GDM1 (cell line): ENCODE data around the gene DGLUCY.
"Not testable (repeated sequence)": the region's sequence is repeated elsewhere in the genome, so short reads cannot be mapped to it uniquely, and the experiment has no call there.

Source experiments
- DNase-seq: peaks from one replicate; lab custom pipeline; 2025; lab: John Stamatoyannopoulos, UW

Gene DGLUCY

DNA sequence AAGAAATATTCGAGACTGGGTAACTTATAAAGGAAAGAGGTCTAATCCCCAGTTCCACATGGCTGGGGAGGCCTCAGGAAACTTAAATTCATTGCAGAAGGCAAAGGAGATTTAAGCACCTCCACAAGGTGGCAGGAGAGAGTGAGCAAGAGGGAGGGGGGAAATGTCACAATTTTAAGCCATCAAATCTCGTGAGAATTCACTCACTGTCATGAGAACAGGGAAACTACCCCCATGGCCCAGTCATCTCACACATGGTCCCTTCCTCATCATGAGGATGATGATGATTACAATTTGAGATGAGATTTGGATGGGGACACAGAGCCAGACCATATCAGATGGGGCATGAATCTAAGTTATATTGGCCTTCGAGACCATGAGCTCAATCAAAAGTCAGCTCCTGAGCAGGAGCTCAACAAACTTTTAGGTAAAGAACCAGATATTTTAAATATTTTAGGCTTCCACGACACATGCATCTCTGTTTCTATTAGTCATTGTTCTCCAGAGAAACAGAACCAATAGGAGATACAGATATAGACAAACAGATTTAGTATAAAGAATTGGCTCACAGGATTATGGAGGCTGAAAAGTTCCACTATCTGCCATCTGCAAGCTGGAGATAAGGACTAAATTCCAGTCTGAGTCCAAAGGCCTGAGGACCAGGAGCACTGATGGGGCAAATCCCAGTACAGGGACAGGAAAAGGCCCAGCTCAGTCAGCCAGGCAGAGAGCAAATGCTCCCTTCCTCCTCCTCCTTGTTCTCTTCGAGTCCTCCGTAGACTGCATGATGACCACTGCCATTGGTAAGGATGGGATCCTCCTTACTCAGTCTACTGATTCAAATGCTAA lies 24.9 kb downstream of the DGLUCY start:
- no peak for DNase-seq

DNA sequence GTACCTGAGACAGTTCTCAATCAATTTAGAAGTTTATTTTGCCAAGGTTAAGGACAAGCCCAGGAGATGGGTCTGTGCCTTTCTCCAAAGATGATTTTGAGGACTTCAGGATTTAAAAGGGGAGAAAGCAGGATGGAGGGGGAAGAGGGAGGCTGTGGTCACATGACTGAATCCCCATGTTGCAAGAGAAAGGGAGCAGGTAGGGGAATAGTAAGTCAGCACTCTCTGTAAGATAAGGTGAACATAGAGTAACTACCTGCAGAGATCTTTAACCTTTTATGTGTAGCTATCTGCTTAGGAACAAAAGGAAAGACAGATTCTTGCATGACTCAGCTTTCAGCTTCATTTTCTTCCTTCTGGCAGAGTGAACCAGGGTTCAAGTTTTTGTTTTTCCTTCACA lies 25.9 kb downstream of the DGLUCY start:
- no peak for DNase-seq

DNA sequence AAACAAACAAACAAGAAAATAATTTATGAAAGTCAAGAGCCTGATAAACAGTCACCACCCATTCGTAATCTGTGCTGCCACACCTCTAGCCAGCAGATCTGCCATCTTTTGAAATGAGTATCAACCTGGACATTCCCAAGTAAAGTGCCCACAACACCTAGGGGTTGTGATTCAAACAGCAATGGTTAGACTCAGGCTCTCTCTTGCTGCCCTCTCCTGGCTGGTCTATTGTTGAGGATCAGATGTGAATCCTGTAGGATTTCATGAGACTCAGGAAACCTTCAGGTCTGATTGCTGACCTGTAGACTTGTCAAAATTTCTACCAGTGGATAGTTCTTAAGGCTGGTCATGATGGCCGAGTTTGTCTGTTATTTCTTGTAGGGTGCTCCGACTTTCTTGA lies 26.8 kb downstream of the DGLUCY start:
- no peak for DNase-seq

DNA sequence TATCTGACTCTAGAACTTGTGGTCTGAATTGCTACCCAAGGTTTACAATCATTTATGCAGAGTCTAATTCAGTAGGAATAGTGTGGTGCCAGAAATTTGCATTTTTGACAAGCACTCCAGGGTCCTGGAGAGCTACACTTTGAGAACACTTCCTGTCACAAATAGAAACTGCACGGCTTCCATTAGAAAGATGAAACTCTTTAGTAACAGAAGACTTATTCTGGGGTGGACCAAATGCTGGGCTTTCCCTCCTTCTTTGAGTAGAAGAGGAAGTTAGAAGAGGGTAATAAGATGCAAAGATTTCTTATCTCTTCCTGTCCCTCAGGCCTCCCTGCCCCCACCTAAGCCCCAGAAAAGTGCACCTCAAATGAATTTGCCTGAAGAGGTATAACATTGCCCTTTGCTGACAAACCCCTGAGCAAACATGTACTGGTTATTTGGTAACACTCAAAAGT lies 28.4 kb downstream of the DGLUCY start:
- no peak for DNase-seq

DNA sequence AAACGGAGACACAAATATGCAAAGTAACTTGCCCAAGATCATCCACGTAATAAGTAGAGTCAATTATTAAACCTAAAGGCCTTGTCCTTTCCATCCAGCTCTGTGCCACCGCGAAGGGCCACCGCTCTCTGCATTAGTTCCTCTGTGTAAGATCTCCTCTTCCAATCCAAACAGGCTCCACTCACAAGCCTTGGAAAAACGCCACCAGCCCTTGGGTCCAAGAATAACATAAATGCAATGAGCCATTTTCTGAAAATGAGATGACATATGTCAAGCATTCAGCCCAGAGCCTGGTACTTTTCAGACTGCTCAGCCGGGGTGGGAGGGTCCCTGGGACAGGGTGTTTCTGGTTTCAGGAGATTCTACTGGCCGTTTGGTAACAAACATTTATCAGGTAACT lies 30.0 kb downstream of the DGLUCY start:
- no peak for DNase-seq

DNA sequence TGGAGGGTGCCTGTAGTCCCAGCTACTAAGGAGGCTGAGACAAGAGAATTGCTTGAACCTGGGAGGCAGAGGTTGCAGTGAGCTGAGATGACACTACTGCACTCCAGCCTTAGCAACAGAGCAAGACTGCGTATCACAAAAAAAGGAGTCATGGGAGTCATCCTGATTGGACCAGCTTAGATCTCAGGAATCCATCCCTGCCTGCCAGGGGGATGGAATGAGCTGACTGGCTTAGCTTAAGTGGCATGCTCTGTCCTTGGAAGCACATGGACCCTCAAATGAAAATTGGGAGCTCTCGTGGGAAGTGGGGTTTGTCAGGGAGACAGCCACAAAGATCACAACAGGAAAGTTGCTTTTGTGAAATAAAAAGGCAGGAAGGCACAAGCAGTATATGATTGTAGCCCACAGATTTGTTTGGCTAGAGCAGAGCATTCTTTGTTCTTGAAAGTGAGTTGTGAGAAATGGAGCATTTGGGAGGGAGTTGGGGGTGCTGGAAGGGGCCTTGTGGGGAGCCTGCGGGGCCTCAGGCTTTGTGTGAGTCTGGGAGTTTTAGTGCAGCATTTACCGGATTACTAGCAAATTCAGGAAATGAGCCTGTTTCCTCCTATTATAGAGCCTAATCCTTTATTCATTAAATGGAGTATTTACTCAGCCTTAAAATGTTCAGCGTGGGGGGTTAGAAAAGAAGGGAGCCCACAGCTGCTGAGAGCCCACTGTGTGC lies 30.7 kb downstream of the DGLUCY start:
- DNase-seq = no peak

DNA sequence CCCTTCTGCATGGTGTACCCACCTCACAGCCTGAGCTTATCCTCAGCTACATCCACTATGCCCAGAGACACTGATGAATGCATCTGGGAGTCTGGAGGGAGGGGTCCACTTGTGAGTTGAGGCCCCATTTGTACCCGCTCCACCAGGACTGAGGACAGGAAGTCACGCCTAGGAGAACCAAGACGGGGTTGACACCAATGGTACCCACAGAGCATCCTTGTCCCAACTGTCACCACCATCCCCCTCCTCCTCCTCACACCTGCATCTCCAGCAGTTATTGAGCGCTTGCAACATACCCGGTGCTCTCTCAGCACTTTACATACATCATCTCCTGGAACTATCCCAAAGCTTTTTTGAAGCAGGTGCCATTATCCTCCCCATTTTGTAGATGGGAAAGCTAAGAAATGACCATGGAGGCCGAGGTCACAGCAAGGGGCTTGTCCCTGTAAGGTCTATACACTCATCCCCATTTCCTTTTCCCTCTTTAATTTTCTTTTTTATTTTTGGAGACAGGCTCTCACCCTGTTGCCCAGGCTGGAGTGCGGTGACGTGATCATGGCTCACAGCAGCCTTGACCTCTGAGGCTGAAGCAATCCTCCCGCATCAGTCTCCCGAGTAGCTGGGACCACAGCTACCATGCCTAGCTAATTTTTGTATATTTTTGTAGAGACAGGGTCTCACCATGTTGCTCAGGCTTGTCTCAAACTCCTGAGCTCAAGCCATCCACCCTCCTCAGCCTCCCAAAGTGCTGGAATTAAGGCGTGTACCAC lies 31.7 kb downstream of the DGLUCY start:
- no peak for DNase-seq

DNA sequence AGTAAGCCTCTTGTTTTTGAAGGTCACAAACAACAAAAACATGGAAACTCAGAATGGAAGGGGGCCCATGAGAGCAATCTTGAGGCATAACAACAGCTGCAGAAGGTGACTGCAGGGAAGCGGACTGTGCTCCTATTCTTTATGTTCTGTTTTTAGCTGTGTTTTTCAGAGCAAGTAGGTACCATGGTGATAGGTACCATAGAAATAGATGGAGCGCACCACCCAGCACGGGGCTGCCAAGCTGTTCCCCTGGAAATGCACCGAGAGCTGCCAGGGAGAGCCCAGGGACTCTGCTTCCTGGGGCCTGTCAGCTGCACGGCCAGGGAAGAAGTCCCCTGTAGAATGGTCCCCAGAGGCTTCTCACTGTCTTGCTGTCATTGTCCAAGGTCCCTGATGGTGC lies 32.8 kb downstream of the DGLUCY start:
- DNase-seq = no peak

DNA sequence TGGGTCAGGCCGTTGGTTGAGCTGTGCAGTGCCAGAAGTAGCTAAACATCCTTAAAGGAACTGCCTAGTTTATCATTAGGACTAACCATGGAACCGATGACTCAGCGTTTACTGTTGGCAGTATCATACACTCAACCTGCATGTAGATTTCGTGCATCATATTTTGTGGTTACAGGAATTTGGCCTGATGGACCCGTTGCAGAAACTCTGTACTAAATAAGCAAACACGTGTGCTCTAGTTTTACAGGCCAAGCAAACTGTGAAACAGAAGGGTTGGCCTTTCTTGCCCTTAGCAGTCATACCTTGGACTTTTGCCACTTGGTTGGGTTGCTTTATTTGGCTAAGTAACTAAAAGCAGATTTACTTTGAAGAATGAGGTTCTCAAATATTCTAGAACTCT lies 35.6 kb downstream of the DGLUCY start:
- no peak for DNase-seq

DNA sequence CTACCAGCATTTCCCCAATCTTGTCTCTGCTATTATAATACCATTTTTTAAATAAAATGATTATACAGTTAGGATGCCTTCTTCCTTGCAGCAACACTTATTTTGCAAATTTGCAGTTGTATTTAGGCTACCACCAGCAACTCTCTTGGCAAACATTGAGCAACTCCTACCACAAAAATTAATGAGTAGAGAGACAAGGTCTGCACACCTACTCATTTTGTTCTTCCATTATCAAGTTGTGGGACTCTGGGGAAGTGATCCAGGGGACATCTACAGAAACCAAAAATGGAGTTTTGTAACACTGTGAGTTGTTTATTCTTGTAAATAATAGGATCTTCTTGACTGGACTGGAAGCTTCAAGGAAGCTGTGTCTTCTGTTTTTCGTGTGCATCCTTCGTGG lies 38.6 kb downstream of the DGLUCY start:
- DNase-seq = no peak

DNA sequence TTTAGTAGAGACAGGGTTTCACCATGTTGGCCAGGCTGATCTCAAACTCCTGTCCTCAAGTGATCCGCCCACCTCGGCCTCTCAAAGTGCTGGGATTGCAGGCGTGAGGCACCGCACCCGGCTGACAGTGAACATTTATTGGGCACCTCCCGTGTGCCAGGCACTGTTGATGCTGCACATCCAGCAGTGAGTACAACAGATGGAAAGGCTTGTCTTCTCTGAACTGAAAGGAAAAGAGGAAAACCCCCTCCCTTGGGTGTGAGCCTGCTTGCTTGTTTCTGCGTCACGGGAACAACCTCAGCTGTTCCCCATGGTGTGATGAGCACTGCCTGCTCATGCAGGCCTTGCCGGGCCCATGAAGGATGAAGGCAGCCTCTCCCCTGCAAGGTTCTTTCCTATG lies 39.5 kb downstream of the DGLUCY start:
- DNase-seq = no peak

DNA sequence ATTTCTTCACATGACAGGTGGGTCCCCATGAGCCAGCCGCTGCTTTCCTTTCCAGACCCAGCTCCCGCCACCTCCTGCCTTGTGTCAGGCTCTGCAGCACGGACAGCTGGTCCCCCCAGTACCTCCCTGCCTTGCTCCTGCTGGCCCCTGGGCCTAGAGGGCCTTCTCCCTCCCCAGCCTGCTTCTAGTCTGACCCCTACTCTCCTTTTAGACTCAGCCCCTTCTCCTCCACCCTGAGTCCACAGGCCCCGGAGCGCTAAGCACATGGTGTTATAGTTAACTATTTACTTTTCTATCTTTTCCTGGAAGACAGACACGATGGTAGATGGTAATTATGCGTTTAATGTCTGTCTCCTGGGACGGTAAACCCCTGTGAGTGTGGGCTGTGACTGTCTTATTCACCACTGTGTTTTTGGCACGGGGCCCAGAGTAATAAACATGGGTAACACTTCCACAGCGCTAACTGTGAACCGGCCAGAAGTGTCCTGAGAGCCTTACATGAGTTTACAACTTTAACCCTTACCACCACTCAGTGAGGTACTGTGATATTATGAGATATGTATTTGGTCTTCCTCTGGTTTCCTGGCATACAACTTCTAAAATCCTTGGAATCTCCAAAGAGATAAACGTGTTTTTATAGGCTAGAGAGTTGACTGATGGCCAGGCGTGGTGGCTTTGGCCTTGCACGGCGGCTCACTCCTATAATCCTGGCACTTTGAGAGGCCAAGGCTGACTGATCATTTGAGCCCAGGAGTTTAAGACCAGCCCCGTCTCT lies 41.2 kb downstream of the DGLUCY start:
- no peak for DNase-seq

DNA sequence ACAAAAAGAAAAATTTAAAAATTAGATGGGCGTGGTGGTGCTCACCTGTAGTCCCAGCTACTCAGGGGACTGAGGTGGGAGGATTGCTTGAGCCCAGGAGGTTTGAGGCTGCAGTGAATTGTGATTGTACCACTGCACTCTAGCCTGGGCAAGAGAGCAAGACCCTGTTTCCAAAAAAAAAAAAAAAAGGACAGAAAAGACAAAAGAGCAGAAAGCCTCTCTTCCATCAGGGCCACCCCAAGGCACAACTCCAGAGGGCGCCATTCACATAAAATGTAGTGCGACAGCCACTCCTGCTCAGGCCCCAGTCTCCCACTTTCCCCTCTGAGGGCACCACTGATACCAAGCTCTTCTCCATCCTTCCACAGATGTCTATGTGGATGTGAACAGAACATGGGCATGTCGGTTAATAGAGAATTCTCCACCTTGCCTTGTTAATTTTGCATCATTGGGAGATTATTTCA lies 41.8 kb downstream of the DGLUCY start:
- DNase-seq = no peak

DNA sequence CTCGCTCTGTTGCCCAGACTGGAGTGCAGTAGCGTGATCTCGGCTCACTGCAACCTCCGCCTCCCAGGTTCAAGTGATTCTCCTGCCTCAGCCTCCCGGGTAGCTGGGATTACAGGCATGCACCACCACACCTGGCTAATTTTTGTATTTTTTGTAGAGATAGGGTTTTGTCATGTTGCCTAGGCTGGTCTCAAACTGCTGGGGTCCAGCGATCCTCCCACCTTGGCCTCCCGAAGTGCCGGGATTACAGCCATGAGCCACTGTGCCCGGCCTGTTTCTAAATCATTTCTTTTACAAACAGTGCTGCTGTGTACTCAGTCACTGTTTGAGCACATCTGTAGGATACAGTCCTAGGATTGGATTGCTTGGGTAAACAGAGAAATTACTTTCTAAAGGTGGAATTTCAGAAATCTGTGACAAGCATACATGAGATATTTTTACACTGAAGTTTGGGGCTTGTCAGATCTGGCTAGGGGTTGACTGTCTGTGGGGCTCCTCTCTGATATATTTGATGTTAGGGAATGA lies 42.3 kb downstream of the DGLUCY start:
- not testable (repeated sequence) for DNase-seq

DNA sequence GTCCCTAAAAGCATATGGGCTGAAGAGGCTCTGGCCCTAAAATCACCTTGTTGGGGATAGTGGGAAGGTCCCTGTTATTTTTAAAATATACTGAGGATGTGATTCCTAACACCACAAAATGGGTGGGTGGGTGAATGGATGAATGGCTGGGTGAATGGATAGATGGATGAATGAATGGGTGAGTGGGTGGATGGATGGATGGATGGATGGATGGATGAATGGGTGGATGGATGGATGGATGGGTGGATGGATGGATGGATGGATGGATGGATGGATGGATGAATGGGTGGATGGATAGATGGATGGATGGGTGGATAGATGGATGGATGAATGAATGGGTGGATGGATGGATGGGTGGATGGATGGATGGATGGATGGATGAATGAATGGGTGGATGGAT lies 43.0 kb downstream of the DGLUCY start:
- DNase-seq = not testable (repeated sequence)

DNA sequence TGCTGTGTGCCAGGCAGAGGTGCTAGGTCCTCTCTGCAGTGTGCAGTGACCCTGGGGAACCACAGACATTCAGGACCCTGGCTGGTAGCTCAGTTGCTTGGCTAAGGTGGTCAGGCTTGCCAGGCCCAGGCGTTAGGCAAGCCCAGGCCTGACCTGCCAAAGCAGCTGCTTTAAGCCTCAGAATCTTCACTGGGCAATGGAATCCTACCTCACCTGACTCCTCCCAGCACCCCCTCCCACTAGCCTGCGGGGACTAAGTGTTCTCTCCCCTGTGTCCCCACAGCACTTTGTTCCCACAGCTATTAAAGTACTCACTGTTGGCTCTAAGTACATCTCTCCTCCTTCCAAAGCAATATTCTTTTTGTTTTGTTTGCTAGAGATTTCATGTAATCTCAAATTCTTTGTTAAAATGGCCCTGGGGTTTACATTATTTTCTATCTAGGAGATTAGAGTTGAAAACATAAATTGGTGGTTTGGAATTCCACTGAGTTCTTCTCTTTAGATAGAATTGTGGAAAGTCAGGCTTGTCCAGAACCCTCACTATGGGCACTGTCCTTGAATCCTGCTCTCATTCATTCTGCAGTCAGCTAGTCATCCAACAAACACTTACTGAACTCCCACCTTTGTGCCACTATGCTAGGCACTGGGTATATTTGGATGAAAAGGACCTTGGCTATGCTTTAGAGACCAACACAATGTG lies 44.4 kb downstream of the DGLUCY start:
- no peak for DNase-seq

DNA sequence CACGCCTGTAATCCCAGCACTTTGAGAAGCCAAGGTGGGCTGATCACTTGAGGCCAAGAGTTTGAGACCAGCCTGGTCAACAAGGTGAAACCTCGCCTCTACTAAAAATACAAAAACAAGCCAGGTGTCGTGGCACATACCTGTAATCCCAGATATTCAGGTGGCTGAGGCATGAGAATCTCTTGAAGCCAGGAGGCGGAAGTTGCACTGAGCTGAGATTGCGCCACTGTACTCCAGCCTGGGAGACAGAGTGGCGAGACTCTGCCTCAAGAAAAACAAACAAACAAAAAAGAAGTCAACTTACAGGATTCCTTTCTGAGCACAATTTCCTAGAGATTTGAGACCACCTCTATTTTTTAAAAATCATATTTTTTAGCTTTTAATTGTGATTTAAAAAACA lies 45.3 kb downstream of the DGLUCY start:
- no peak for DNase-seq

DNA sequence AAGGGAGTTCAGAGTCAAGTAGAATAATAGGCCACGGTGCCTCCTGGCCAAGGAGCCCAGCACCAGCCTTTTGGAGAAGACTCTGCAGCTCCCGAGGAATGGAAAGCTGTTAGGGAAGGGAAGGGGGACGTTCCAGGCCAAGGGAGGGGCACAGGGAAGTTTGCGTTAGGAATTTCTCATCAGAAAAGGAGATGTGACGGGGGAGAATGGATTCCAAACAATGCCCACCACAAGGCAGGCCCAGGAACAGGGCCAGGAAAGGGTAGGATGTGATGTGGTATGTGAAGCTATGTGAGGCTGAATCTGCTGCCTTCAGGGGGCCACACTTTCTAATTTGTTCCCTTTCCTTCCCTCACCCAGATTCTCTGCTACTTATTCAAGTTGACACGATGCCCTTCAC lies 46.0 kb downstream of the DGLUCY start:
- DNase-seq = no peak

DNA sequence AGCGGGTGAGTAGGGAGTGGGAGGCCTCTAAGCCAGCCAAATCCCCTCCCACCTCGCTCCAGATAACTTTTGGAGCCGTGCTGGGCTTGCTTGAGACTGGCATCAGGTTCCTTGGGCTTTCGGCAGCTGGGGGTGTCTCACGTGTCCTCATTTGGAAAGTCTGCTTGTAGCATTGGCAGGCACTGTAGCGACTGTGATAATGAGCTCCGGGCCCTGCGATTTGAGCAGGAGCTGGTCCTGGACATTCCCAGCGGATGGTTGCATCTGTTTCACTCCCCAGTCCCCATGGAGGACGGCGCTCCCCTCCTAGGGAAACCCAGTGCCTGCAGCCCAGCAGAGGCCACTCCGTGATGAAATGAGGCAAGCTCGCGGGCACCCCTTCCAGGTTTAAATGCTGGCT lies 49.4 kb downstream of the DGLUCY start:
- no peak for DNase-seq

DNA sequence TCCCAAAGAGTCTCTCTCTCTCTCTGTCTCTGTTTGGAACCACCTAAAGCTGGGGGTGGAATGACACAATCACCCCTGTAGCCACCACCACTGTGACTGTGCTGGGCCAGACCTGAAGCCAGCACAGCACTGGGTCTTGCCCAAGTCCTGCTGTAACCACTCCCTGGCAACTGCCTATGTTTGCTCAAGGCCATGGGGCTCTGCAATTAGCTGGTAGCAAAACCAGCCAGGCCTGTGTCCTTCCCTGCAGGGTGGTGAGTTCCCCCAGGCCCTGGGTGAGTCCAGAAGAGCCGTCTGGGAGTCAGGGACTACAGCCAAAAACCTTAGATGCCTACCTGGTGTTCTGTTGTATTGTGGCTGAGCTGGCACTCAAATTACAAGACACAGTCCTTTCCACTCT lies 50.8 kb downstream of the DGLUCY start:
- no peak for DNase-seq

DNA sequence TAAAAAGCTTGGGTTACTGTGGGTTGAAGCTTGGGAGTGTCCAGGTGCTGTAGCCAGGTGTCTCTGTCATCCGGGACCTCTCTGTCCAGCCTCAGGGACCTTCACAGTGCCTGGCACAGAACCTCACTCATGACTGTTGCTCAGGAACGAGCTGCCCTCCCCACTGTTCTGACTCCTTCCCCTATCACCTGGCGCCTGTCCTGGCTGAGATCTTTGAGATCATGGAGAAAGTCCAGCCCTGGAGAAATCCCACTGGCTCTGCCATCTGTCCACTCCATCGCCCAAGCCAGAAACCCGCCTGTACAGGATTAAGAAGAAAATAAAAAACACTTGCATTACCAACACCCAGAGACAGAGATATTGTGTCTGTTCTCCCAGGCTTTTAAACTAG lies 53.5 kb downstream of the DGLUCY start:
- DNase-seq = no peak
